ENCODE data around the gene TBC1D8.

- TF ChIP-seq EZH2 (IDR thresholded peaks at IDR 0.05) (no peak), POLR2AphosphoS5 (IDR thresholded peaks at IDR 0.05; ENCODE audit: borderline replicate concordance, low read depth, low read length) (no peak), FOXP2 (optimal IDR thresholded peaks at IDR 0.05; ENCODE audit: control extremely low read depth, extremely low read length, insufficient read depth) (no peak)
Measured at GRCh38 chr2:101153077-101153707, 2.0 kb upstream of the TBC1D8 start.
